A549 (cell line): Measurements from ENCODE around the gene STMN3. TPM values are rescaled to one million over a fixed set of nuclear protein-coding genes. Genes with fewer than 3 reads are reported as not detected.

Experiments used
- ATAC-seq, 2 experiments: fragments of 200-7000 bp in 1 of 2; fragments of >200 bp in 1 of 2; cut with Nextera tagmentation in 1 of 2; cut with Tn5 transposase in 1 of 2; 3 replicates each; pipeline versions ENCODE4 v1.8.0 to v1.9.1; 2018 to 2020; ENCODE audit warnings: mild to moderate bottlenecking in 1 of 2, moderate library complexity in 1 of 2
- CTCF ChIA-PET: fragments of 300-600 bp; sonication (Branson Sonifier 250); formaldehyde crosslinking; extraction: SDS; loops from one replicate; lab custom pipeline; 2021; ENCODE audit warnings: antibody characterized with exemption, inconsistent platforms; lab: Yijun Ruan, JAX
- POLR2A ChIA-PET: fragments of 350-600 bp; formaldehyde crosslinking; extraction: SDS; loops from one replicate; lab custom pipeline; 2021; ENCODE audit warnings: antibody characterized with exemption, inconsistent platforms; lab: Yijun Ruan, JAX
- DNase-seq, 2 experiments: peaks; one replicate each; pipeline versions ENCODE4 v3.0.0 to v3.0.0-alpha.2; 2011 to 2016; ENCODE audit warnings: low read depth in 1 of 2, low spot score in 1 of 2
- FAIRE-seq: peaks from 2 replicates; lab custom pipeline; 2011; peaks lifted over from hg19 to GRCh38; lab: Jason Lieb, UNC
- H3K27ac ChIP-seq, 2 experiments: fragments of >200 bp; sonication (Bioruptor Twin); formaldehyde crosslinking; 3 replicates each; pipeline ENCODE4 v1.5.1; 2016 to 2017
- H3K4me1 ChIP-seq: fragments of >200 bp; sonication (Bioruptor Twin); formaldehyde crosslinking; 3 replicates; pipeline ENCODE4 v1.6.1; 2016
- H3K4me2 ChIP-seq: fragments of >200 bp; sonication (Bioruptor Twin); formaldehyde crosslinking; 3 replicates; pipeline ENCODE4 v1.6.1; 2016
- H3K4me3 ChIP-seq: fragments of >200 bp; sonication (Bioruptor Twin); formaldehyde crosslinking; 3 replicates; pipeline ENCODE4 v1.5.1; 2016
- H3K9me3 ChIP-seq: fragments of >200 bp; sonication (Bioruptor Twin); formaldehyde crosslinking; 3 replicates; pipeline ENCODE4 v1.6.1; 2016
- CBX2 ChIP-seq: fragments of 200-600 bp; sonication (generic); IDR thresholded peaks from 2 replicates; pipeline ENCODE4 v1.6.1; 2016; ENCODE audit warnings: low read depth, mild to moderate bottlenecking, borderline replicate concordance
- CBX8 ChIP-seq: fragments of 200-600 bp; sonication (generic); IDR thresholded peaks from 2 replicates; pipeline ENCODE4 v1.6.1; 2016
- CHD2 ChIP-seq: fragments of 150-350 bp; IDR thresholded peaks from 2 replicates; pipeline ENCODE4 v1.6.1; 2014; ENCODE audit warnings: low read length; ENCODE audit not compliant: partially characterized antibody
- CHD4 ChIP-seq: fragments of 200-600 bp; sonication (generic); IDR thresholded peaks from 2 replicates; pipeline ENCODE4 v1.6.1; 2016; ENCODE audit warnings: antibody characterized with exemption, mild to moderate bottlenecking, borderline replicate concordance
- ESRRA ChIP-seq: fragments of 150-350 bp; IDR thresholded peaks from 2 replicates; pipeline ENCODE4 v1.6.1; 2014; ENCODE audit warnings: mild to moderate bottlenecking, low read length, borderline replicate concordance
- JUN ChIP-seq, 2 experiments: fragments of >200 bp; sonication (Bioruptor Twin); formaldehyde crosslinking; IDR thresholded peaks; 2 replicates in 1 of 2; 3 replicates in 1 of 2; pipeline ENCODE4 v1.6.1; 2016 to 2017
- NFE2L2 ChIP-seq: fragments of 150-350 bp; conservative IDR thresholded peaks from 2 replicates; pipeline ENCODE4 v1.6.1; 2014; ENCODE audit warnings: low read length
- POLR2A ChIP-seq: IDR thresholded peaks from 2 replicates; pipeline ENCODE4 v1.6.1; 2012; ENCODE audit warnings: mild to moderate bottlenecking, low read length
- POLR2AphosphoS2 ChIP-seq: conservative IDR thresholded peaks from 2 replicates; pipeline ENCODE4 v1.6.1; 2012; ENCODE audit warnings: low read length, improper control_type of control experiment, inconsistent platforms
- RAD21 ChIP-seq, 2 experiments: fragments of >200 bp in 1 of 2; sonication (Bioruptor Twin) in 1 of 2; formaldehyde crosslinking in 1 of 2; IDR thresholded peaks in 1 of 2; conservative IDR thresholded peaks in 1 of 2; 2 replicates in 1 of 2; 3 replicates in 1 of 2; pipeline ENCODE4 v1.6.1; 2012 to 2018; ENCODE audit warnings: inconsistent platforms in 1 of 2
- RCOR1 ChIP-seq: fragments of 150-350 bp; IDR thresholded peaks from 2 replicates; pipeline ENCODE4 v1.6.1; 2014; ENCODE audit warnings: antibody characterized with exemption, low read length, low read depth
- RNF2 ChIP-seq: fragments of 200-600 bp; sonication (generic); IDR thresholded peaks from 2 replicates; pipeline ENCODE4 v1.6.1; 2016; ENCODE audit warnings: low read depth, mild to moderate bottlenecking, antibody characterized with exemption, moderate library complexity, borderline replicate concordance
- SMC3 ChIP-seq: fragments of >200 bp; sonication (Bioruptor Twin); formaldehyde crosslinking; IDR thresholded peaks from 3 replicates; pipeline ENCODE4 v1.6.1; 2018; ENCODE audit warnings: inconsistent platforms
- SREBF2 ChIP-seq: fragments of 450-650 bp; IDR thresholded peaks from 2 replicates; pipeline ENCODE4 v1.6.1; 2014; ENCODE audit warnings: mild to moderate bottlenecking, moderate library complexity
- WGBS: methylation state at CpG from one replicate; pipeline ENCODE4 v1.1.6; 2017; ENCODE audit errors: missing lambda C conversion rate; 5-methylcytosine and 5-hydroxymethylcytosine counted together
- polyA plus RNA-seq, 4 experiments: library from polyadenylated mRNA; depleted of rRNA in 3 of 4; stranded (reverse); fragments of >200 nt; fragmentation: RNase III in 1 of 4; extraction: RNeasy Plus Mini Kit Qiagen cat#74134 plus additional on column Dnase treatment in 1 of 4; gene quantifications; 2 replicates in 3 of 4; 3 replicates in 1 of 4; pipeline ENCODE4 v1.2.3, GENCODE V29; 2011 to 2017
- TF ChIP-seq, protein P1 (sequence below): IDR thresholded peaks from 2 replicates; pipeline ENCODE4 v1.6.1; 2012
- TF ChIP-seq, protein P2 (sequence below): fragments of >200 bp; sonication (Bioruptor Twin); formaldehyde crosslinking; IDR thresholded peaks from 3 replicates; pipeline ENCODE4 v1.5.1; 2016
- TF ChIP-seq, protein P3 (sequence below): fragments of >200 bp; sonication (Bioruptor Twin); formaldehyde crosslinking; IDR thresholded peaks from 2 replicates; pipeline ENCODE4 v1.6.1; 2016

Gene STMN3
- polyA plus RNA-seq, 2 of the 4 experiments (the other 2 are of a cell fraction), result 2.8 to 3.2 TPM

DNA sequence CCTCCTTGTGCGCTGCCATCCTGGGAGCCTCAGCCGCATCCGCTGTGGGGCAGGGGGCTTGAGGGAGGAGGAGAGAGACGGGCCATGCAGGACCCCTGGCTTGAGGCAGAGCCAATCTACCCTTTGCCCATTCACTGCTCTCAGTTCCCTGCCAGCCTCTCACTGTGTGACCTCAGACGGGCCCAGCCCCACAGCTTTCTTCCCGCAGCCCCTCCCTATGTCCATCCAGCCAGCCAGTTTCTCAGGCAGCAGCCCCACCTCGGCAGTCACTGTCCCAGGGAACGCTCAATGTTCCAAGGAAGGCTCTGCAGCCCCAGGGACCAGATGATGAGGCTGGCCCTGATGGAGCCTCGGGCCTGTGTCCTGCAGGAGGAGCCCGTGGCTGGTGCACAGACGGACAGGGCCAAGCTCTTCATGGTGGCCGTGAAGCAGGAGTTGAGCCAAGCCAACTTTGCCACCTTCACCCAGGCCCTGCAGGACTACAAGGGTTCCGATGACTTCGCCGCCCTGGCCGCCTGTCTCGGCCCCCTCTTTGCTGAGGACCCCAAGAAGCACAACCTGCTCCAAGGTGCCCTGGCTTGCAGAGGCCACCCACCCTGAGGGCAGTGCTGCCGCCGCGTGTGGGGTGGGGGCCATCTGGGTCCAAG lies 39.3 kb upstream of the STMN3 start:
- H3K4me1 ChIP-seq, result peaks cover 21% of the 10 kb centered on the region
- no peak for FAIRE-seq
- H3K4me2 ChIP-seq, result no peak overlapping the region
- H3K9me3 ChIP-seq, result no peaks in the 10 kb centered on the region
- no peak overlapping the region for H3K4me3 ChIP-seq
- DNase-seq, result peak in 1 of 2 experiments; percentile 76
- CTCF ChIA-PET, result interaction anchor here (0.8 to 2.7 kb wide), 6 partner anchors 10 to 281 kb away, joined by 3 to 7 read pairs (median 4); partner anchors contain the start of genes ARFRP1, TPD52L2 and ZGPAT
- 70% methylated on average over 17 of the region's 20 CpGs for WGBS
- peak; percentile 62 to 66 for ATAC-seq
- POLR2A ChIA-PET, result interaction anchor here (0.8 kb wide), 2 partner anchors 15 to 173 kb away, joined by 3 to 4 read pairs; partner anchors contain the start of genes ARFRP1, TPD52L2 and ZGPAT
- peak overlapping the region in 1 of 2 experiments; percentile 63; a peak in 2 of 6 replicates for H3K27ac ChIP-seq
- TF ChIP-seq POLR2AphosphoS2 (peak; percentile 78), CHD4 (no peak), RAD21 (conservative IDR thresholded peaks at IDR 0.05 in 1 of 2, IDR thresholded peaks at IDR 0.05 in 1 of 2) (peak in 1 of 2 experiments; percentile 26; a peak in 2 of 5 replicates), ESRRA (no peak), SMC3 (peak; percentile 31; the same call in 1 of the 3 replicates)
- TF ChIP-seq, protein P1, sequence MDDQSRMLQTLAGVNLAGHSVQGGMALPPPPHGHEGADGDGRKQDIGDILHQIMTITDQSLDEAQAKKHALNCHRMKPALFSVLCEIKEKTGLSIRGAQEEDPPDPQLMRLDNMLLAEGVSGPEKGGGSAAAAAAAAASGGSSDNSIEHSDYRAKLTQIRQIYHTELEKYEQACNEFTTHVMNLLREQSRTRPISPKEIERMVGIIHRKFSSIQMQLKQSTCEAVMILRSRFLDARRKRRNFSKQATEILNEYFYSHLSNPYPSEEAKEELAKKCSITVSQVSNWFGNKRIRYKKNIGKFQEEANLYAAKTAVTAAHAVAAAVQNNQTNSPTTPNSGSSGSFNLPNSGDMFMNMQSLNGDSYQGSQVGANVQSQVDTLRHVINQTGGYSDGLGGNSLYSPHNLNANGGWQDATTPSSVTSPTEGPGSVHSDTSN, result peak; percentile 59; the same call in 1 of the 2 replicates

- 90% methylated on average over 16 of the region's 21 CpGs for WGBS
- TF ChIP-seq RNF2 (no peak), JUN (IDR thresholded peaks at IDR 0.05) (0 out of 5 replicates have a peak, but pooled peaks of 1 of the 2 experiments have one; percentile 24), NFE2L2 (no peak)
- TF ChIP-seq, protein P2, sequence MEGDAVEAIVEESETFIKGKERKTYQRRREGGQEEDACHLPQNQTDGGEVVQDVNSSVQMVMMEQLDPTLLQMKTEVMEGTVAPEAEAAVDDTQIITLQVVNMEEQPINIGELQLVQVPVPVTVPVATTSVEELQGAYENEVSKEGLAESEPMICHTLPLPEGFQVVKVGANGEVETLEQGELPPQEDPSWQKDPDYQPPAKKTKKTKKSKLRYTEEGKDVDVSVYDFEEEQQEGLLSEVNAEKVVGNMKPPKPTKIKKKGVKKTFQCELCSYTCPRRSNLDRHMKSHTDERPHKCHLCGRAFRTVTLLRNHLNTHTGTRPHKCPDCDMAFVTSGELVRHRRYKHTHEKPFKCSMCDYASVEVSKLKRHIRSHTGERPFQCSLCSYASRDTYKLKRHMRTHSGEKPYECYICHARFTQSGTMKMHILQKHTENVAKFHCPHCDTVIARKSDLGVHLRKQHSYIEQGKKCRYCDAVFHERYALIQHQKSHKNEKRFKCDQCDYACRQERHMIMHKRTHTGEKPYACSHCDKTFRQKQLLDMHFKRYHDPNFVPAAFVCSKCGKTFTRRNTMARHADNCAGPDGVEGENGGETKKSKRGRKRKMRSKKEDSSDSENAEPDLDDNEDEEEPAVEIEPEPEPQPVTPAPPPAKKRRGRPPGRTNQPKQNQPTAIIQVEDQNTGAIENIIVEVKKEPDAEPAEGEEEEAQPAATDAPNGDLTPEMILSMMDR, result no peak
- no peak overlapping the region for H3K4me3 ChIP-seq
- no peak overlapping the region for H3K4me2 ChIP-seq
- POLR2A ChIA-PET, result interaction anchor here (0.8 to 1.2 kb wide), 3 partner anchors 16 to 173 kb away, joined by 3 to 4 read pairs (median 4); partner anchors contain the start of genes ARFRP1, TPD52L2 and ZGPAT
- FAIRE-seq (no peak), DNase-seq (no peak), ATAC-seq (0 out of 6 replicates have a peak, but pooled peaks of 1 of the 2 experiments have one; percentile 2)
- peaks cover 26% of the 10 kb centered on the region for H3K4me1 ChIP-seq
- no peaks in the 10 kb centered on the region for H3K9me3 ChIP-seq
- peak overlapping the region in 1 of 2 experiments; percentile 63; a peak in 3 of 6 replicates for H3K27ac ChIP-seq
- CTCF ChIA-PET, result interaction anchor here (0.8 to 2.7 kb wide), 7 partner anchors 10 to 282 kb away, joined by 3 to 7 read pairs (median 5); partner anchors contain the start of genes ARFRP1, TPD52L2 and ZGPAT
Observed at GRCh38 chr20:63691711-63692435, 38.6 kb upstream of the STMN3 start.

DNA sequence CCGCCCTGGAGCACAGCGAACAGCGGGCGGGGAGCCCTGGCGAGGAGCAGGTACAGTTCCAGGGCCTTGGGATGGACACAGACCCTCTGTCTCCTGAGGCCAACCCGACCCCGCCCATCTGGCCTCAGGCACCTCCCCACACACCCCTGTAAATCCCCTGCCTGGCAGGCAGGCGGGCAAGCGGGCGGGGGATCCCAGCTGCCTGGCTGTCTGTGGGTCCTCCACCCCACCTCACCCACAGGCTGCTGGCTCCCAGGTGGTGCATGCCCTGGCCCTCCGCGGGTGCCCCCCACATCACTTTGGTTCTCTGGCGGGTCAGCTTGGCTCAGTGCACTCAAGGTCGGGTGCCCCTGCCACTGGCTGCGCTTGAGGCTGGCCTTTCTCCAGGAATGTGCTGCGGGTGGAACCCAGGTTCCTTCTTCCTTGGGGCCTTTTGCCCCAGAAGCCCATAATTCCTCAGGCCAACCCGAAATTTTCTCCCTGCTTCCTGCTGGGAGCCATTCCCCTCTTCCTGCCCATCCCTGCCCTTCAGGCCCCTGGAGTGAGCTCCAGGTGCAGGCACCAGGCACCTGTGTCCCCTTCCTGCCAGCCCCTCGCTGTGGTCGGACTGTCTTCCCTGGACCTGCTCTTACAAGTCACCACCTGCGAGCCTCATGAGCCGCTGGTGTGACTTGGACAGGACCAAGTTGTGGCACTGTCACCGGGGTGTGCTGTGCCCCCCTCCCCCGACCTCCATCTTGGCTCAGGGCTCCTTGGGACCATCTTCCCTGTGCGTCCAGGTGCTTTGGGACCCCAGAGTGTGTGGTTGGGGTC lies 37.9 kb upstream of the STMN3 start:
- DNase-seq, result no peak
- ATAC-seq, result peak; percentile 1 to 3; a peak in 2 of 6 replicates
- ChIA-PET CTCF (interaction anchor here (1.1 to 2.8 kb wide), 5 partner anchors 12 to 173 kb away, joined by 4 to 7 read pairs (median 7); partner anchors contain the start of gene TPD52L2), POLR2A (interaction anchor here (1.2 kb wide), 1 partner anchor 17 kb away, joined by 4 read pairs; the partner anchor contains the start of genes ARFRP1 and ZGPAT)
- no peak for TF ChIP-seq CHD4
- TF ChIP-seq, protein P3, sequence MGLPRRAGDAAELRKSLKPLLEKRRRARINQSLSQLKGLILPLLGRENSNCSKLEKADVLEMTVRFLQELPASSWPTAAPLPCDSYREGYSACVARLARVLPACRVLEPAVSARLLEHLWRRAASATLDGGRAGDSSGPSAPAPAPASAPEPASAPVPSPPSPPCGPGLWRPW, result no peak
- TF ChIP-seq RCOR1, result no peak
- TF ChIP-seq CBX2, result no peak
- TF ChIP-seq, protein P1, result peak; percentile 14
- no peak for TF ChIP-seq POLR2A
- peak in 1 of 2 experiments; percentile 24; a peak in 1 of 5 replicates for TF ChIP-seq JUN (IDR thresholded peaks at IDR 0.05)
- no peak for TF ChIP-seq CHD2
- TF ChIP-seq CBX8, result no peak
- TF ChIP-seq SREBF2, result no peak
- H3K4me3 ChIP-seq, result no peak overlapping the region
- no peak overlapping the region for H3K4me2 ChIP-seq
- whole genome bisulfite sequencing, result 71% methylated on average over 15 of the region's 24 CpGs
- H3K27ac ChIP-seq, result peak overlapping the region; percentile 10 to 63; a peak in 3 of 6 replicates
- H3K4me1 ChIP-seq, result peaks cover 34% of the 10 kb centered on the region
- no peak for FAIRE-seq
- no peaks in the 10 kb centered on the region for H3K9me3 ChIP-seq
